Activated T-cell treated with anti-CD3 and anti-CD28 coated beads for 24 hours (primary cell): ENCODE measurements around the gene KCTD12.

Experiments used
- DNase-seq: peaks from one replicate; pipeline ENCODE4 v3.0.0-alpha.2; 2020; ENCODE audit warnings: low read depth

Gene KCTD12

GRCh38 chr13:76853921-76854608, 32.1 kb downstream of the KCTD12 start:
- no peak for DNase-seq

- no peak for DNase-seq
Observed at GRCh38 chr13:76853481-76853880, 32.7 kb downstream of the KCTD12 start.

- DNase-seq: no peak
Observed at GRCh38 chr13:76852986-76853385, 33.2 kb downstream of the KCTD12 start.

- no peak for DNase-seq
Observed at GRCh38 chr13:76851961-76852360, 34.2 kb downstream of the KCTD12 start.

- no peak for DNase-seq
Observed at GRCh38 chr13:76849493-76849892, 36.7 kb downstream of the KCTD12 start.

- DNase-seq: no peak
Observed at GRCh38 chr13:76848596-76848995, 37.6 kb downstream of the KCTD12 start.

GRCh38 chr13:76846363-76846762, 39.8 kb downstream of the KCTD12 start:
- DNase-seq: no peak

- DNase-seq: no peak
Observed at GRCh38 chr13:76845865-76846264, 40.3 kb downstream of the KCTD12 start.

- DNase-seq: no peak
Observed at GRCh38 chr13:76845367-76845766, 40.8 kb downstream of the KCTD12 start.

- DNase-seq: no peak
Observed at GRCh38 chr13:76837801-76838200, 48.4 kb downstream of the KCTD12 start.

- DNase-seq: no peak
Observed at GRCh38 chr13:76836311-76836710, 49.9 kb downstream of the KCTD12 start.

- no peak for DNase-seq
Observed at GRCh38 chr13:76833441-76833954, 52.7 kb downstream of the KCTD12 start.

- DNase-seq: no peak
Observed at GRCh38 chr13:76832258-76832988, 53.8 kb downstream of the KCTD12 start.

- DNase-seq: no peak
Observed at GRCh38 chr13:76830805-76831204, 55.4 kb downstream of the KCTD12 start.
